NCI-H1417 treated with DMSO at 0.1 percent for 48 hours (cell line): ENCODE results near the gene PNLDC1.
A peak's percentile ranks its signal among the peaks of the same experiment; 100 is the strongest.
"Not testable (repeated sequence)": the region's sequence is repeated elsewhere in the genome, so short reads cannot be mapped to it uniquely, and the experiment has no call there.

Experiments
- DNase-seq: peaks from one replicate; lab custom pipeline; 2025; lab: John Stamatoyannopoulos, UW

The PNLDC1 gene

DNA sequence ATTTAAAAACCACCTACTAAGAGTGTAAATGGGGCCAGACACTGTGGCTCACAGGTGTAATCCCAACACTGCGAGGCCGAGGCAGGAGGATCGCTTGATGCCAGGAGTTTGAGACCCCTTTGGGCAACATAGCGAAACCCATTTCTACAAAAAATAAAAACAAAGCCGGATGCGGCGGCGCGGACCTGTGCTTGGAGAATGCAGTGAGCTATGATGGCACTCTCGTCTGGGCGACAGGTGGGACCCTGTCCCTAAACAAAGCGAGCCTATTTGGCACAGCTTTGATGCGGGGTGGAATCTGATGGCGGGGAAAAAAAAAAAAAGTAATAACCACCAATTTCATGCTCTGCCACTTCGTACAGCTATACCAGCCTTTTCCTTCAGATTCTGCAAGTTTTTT is 11.8 kb upstream of the PNLDC1 start:
- no peak for DNase-seq

- DNase-seq: no peak
These were observed 11.2 kb upstream of the PNLDC1 start for GRCh38 chr6:159788753-159789376.

DNA sequence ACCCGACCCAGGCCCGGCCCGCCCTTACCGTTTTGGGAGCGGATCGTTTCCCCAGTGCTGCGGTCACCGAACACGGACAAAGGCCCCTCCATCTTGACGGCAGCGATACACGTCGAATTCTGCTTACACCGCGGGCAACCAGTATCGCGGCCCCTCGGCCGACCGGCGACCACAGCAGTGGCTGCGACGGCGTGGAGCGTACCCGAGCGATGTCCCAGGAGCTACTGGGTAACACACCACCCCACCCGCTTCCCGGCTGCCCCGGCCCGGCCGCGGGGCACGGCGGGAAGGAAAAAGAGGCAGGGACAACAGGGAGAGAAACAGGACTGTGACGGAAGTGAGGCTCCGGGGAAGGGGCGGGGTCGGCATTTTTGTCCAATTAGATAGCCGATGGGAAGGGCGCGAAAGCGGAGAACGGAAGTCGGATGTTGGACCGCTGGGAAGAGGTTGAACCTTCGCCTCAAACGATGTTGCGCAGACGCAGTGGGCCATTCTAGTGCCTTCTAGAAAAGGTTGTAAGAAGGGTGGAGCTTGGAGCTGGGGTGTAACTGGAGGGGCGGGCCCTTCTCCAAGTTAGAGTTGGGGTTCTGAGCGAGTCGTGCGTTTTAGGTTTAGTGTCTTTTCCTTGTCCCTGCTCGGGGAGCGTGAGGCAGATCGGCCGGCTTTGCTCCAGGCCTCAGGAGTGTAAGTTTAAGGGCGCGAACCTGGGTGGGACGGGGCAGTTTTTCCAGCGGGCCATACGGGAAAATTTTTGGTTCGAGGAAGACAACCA is 10.5 kb upstream of the PNLDC1 start, which contains the start of gene TCP1:
Gene TCP1 (minus strand): TSS at position 226 of the 772 bp plus-strand sequence. CDS start 134 bp downstream, at position 92.
- peak; percentile 99 for DNase-seq

- peak; percentile 79 for DNase-seq
These were observed 9.7 kb upstream of the PNLDC1 start, which contains the start of gene MRPL18 for GRCh38 chr6:159790149-159790955. Gene MRPL18 (plus strand): TSS chr6:159790467. CDS start chr6:159790588, 121 bp downstream.

DNA sequence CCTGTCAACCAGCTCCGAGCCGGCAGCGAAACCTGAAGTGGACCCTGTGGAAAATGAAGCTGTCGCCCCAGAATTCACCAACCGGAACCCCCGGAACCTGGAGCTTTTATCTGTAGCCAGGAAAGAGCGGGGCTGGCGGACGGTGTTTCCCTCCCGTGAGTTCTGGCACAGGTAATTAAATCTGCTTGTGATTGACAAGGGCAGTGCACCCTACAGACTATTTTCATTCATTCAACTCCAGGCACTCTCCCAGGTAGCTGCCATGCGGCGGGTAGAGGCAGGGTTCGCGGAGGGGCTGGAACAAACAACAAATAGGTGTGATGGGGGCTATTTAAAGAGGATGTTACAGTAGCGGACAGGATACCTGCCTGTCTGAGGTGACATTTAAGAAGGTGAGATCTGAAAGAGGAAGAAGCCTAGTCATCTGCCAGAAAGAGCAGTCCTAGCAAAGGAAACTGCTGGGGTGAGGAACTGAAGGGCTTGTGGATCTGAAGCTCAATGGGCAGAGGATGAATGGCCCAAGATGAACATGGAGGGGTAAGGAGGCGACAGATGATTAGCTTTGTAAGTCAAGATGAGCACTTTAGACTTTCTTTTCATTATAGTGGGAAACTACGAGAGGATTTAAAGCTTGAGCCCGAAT is 9.0 kb upstream of the PNLDC1 start:
- DNase-seq: no peak

- DNase-seq: not testable (repeated sequence)
These were observed 5.1 kb upstream of the PNLDC1 start for GRCh38 chr6:159794976-159795375.

- DNase-seq: no peak
These were observed 2.5 kb upstream of the PNLDC1 start for GRCh38 chr6:159797554-159797953.

DNA sequence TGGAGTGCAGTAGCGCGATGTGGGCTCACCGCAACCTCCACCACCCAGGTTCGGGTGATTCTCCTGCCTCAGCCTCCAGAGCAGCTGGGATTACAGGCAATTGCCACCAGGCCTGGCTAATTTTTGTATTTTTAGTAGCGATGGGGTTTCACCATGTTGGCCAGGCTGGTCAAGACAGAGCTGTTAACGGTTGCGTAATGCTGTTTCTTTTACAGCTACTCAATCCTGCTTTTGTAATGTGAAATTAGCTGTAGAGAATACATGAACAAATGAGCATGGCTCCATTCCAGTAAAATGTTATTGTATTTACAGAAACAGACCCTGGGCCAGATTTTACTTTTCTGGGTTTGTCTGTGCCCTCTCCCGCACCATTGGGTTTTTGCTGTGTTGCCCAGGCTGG is 1.9 kb downstream of the PNLDC1 start:
- DNase-seq: no peak

DNA sequence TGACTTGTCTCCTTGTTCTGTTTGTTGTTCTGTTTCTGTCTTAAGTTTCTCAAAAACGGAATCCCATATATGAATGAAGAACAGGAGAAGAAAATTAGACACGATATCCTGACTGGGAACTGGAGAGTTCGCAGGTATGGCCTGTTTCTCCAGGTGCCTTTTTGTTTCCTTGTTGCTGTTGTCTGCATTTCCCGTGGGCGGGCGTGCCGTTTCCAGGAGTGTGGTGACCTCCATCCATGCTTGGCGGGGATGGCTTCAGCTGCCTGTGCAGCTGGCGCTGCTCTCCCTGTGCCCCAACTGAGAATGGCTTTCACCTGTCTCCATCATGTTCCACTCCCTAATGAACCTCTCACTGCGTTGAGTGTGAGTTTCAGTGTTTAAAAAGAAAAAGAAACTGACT is 4.4 kb downstream of the PNLDC1 start:
- no peak for DNase-seq

DNA sequence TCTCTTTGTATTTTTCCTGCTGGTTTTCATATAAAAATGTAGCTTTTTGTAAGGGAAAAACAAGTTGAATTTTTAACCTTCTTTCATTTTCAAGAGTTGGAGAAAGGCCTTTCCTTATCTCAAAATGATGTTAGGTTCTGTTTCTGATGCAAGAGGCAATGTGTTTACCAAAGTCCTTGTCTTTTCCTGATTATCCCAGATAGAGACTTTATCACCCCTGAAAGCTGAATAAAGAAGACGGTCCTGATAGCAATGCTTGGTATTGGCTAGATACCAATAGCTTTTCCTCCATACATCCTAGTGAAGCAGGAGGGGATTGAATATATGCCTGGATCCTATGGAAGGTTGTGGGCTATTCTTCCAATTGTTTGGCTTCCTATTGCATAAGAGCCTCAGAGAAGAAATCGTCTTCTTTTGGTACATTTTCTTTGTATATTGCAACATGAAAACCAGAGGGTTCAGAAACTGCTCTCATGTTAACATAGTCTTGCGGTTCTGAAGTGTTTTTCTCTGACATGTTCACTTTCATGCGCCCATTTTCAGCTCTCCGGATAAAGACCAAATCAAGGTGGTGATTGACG is 5.5 kb downstream of the PNLDC1 start:
- no peak for DNase-seq

GRCh38 chr6:159806021-159806458 is 6.0 kb downstream of the PNLDC1 start:
- DNase-seq: no peak

DNA sequence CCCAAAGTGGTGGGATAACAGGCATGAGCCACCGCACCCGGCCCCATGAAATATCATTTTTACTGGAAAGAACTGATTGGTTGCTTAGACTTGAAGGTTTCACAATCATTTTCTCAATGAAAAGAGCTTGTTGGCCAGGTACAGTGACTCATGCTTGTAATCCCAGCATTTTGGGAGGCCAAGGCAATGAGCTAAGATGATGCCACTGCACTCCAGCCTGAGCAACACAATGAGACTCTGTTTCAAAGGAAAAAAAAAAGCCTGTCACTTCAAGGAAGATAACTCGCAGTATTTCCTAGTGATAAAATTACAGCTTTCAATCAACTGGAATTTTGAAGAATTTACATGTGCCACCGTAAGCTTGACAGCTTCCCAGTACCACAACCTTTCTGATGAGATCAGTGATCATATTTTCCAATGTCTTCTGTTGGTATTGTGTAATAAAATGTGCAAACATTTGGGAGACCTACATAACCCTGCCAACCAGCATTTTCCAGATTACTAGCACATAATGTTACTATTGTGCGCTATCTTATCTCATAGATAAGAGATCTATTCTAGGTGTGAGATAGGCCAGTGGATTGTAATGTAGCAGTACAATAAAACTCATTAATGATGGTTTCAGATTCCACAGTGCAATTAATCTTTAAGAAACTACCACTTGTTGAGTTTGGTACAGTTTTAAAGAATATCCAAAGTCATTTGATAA is 7.2 kb downstream of the PNLDC1 start:
- no peak for DNase-seq

GRCh38 chr6:159808647-159809046 is 8.6 kb downstream of the PNLDC1 start:
- no peak for DNase-seq

- no peak for DNase-seq
These were observed 9.1 kb downstream of the PNLDC1 start for GRCh38 chr6:159809149-159809548.

DNA sequence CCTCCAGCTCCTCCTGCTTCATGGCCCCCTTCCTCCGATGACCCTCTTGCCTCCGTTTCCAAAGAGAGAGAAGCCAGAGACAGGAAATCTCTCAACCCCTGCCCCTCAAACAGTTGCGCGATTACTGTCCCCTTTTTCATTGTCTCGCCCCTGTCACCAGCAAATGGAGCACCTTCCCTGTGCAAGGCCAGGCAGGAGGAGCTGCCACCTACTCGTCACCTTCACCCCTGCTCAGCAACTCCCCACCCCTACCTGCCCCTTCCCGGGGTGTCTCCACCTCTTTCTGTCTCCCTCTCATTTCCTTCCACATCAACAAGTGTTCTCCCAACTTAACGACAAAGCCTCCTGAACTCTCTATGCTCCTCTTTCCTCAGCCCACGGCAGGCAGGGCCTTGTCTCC is 13.7 kb downstream of the PNLDC1 start:
- no peak for DNase-seq

DNA sequence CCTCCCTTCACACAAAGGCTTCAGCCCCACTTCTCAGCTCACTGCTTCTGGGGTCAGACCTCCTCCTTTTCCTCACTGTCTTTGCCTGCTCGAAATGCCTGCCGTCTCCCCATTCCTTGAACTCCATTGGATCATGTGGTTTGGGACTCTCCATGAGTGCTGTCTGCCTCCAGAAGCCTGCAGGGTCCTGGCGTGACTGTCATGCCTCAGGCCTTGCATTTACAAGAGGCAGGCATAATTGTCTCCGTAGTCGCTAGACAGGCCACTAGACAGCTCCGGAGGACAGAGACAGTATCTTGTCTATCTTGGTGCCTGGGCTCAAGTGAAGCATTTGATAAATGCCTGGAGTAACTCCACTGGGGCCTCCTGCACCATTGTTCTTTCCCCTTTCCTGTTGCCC is 15.3 kb downstream of the PNLDC1 start:
- no peak for DNase-seq

DNA sequence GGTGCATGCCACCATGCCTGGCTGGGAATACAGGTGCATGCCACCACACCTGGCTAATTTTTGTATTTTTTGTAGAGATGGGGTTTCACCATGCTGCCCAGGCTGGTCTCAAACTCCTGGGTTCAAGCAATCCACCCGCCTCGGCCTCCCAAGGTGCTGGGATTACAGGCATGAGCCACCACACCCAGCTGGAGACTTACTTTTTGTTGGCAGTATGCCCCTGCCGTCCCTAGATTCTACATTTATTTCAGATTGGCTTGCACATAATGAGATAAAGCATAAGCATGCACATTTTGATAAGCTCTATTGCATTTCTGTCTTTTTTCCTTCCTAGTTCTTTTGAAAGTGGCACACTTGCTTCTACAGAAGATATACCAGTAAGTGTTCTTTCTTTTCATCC is 16.7 kb downstream of the PNLDC1 start:
- DNase-seq: not testable (repeated sequence)

- no peak for DNase-seq
These were observed 18.1 kb downstream of the PNLDC1 start for GRCh38 chr6:159817951-159818739.

GRCh38 chr6:159819098-159819497 is 19.0 kb downstream of the PNLDC1 start:
- DNase-seq: no peak

DNA sequence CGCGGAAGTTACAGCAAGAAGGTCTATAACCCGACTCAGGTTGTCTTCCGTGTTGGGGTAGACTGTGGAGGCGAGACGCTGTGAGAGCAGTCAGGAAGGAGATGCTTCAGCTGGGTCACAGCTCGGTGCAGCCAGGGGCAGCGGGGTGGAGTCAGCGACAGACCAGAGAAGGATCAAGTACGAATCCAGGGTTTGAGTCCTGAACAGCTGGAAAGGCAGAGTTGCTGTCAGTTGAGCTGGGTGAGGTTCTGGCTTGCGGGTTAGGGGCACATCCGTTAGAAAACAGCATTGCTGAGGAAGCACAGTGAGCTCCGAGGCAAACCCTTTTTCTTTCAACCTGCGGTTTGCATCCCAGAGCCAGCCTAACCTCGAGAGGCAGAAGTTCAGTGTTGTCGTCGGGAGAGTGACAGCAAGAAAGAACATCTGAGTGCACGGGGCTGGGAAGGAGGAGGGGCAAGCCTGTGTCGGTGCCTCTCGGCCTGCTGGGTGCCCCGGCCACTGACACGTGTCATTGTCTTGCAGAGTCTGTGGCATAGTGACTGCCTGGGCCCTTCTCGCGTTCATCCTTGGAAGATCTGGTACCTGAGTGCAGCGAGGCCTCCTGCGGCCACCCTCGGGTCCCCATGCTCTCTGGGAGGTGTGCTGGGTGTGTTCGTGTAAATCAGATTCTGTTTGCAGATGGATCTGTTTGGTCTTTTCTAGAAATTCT is 20.0 kb downstream of the PNLDC1 start:
- no peak for DNase-seq
